Hepatocyte (in vitro differentiated cells): ENCODE data around the gene RALB.
"Not testable (repeated sequence)": the region's sequence is repeated elsewhere in the genome, so short reads cannot be mapped to it uniquely, and the experiment has no call there.

Experiments used
- EZH2 ChIP-seq: fragments of 200-600 bp; sonication (generic); IDR thresholded peaks from 2 replicates; pipeline ENCODE4 v1.6.1; 2016; ENCODE audit warnings: antibody characterized with exemption, mild to moderate bottlenecking, borderline replicate concordance
- EZH2phosphoT487 ChIP-seq: fragments of 200-600 bp; sonication (generic); IDR thresholded peaks from one replicate; pipeline ENCODE4 v1.6.1; 2018; ENCODE audit warnings: antibody characterized with exemption, mild to moderate bottlenecking, low read depth, moderate library complexity; ENCODE audit not compliant: unreplicated experiment, severe bottlenecking
- TF ChIP-seq, protein P1 (sequence below): fragments of 200-600 bp; sonication (generic); IDR thresholded peaks from 2 replicates; pipeline ENCODE4 v1.5.1; 2016; ENCODE audit warnings: antibody characterized with exemption, mild to moderate bottlenecking; ENCODE audit not compliant: poor library complexity

DNA sequence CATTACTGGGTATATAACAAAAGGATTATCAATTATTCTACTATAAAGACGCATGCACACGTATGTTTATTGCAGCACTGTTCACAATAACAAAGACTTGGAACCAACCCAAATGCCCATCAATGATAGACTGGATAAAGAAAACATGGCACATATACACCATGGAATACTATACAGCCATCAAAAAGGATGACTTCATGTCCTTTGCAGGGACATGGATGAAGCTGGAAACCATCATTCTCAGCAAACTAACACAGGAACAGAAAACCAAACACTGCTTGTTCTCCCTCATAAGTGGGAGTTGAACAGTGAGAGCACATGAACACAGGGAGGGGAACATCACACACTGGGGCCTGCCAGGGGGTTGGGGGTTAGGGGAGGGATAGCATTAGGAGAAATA lies 17.5 kb upstream of the RALB start:
- TF ChIP-seq, protein P1, sequence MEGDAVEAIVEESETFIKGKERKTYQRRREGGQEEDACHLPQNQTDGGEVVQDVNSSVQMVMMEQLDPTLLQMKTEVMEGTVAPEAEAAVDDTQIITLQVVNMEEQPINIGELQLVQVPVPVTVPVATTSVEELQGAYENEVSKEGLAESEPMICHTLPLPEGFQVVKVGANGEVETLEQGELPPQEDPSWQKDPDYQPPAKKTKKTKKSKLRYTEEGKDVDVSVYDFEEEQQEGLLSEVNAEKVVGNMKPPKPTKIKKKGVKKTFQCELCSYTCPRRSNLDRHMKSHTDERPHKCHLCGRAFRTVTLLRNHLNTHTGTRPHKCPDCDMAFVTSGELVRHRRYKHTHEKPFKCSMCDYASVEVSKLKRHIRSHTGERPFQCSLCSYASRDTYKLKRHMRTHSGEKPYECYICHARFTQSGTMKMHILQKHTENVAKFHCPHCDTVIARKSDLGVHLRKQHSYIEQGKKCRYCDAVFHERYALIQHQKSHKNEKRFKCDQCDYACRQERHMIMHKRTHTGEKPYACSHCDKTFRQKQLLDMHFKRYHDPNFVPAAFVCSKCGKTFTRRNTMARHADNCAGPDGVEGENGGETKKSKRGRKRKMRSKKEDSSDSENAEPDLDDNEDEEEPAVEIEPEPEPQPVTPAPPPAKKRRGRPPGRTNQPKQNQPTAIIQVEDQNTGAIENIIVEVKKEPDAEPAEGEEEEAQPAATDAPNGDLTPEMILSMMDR = not testable (repeated sequence)
- not testable (repeated sequence) for TF ChIP-seq EZH2phosphoT487, EZH2
